MM.1S (cell line): Measurements from ENCODE around the gene LZTS2.

ENCODE experiments used
- DNase-seq: peaks from one replicate; pipeline ENCODE4 v3.0.0-alpha.2; 2015
- H2AFZ ChIP-seq: fragments of 300-600 bp; sonication (generic); 2 replicates; pipeline ENCODE4 v1.6.0; 2016; ENCODE audit warnings: antibody characterized with exemption, low read length
- H3F3A ChIP-seq: fragments of 300-600 bp; sonication (generic); 2 replicates; pipeline ENCODE4 v1.6.1; 2016; ENCODE audit warnings: mild to moderate bottlenecking, antibody characterized with exemption, low read length, moderate library complexity, mixed read lengths; ENCODE audit not compliant: insufficient read depth
- H3K27ac ChIP-seq: fragments of 300-600 bp; sonication (generic); 2 replicates; pipeline ENCODE4 v1.5.1; 2016; ENCODE audit warnings: mild to moderate bottlenecking, low read length
- H3K27me3 ChIP-seq: fragments of 300-600 bp; sonication (generic); replicated peaks from 2 replicates; pipeline ENCODE4 v1.6.0; 2016; ENCODE audit warnings: low read length; ENCODE audit not compliant: insufficient read depth
- H3K36me3 ChIP-seq: fragments of 300-600 bp; sonication (generic); replicated peaks from 2 replicates; pipeline ENCODE4 v1.6.1; 2016; ENCODE audit warnings: mild to moderate bottlenecking, low read length, mixed read lengths; ENCODE audit not compliant: insufficient read depth
- H3K4me1 ChIP-seq: fragments of 300-600 bp; sonication (generic); 2 replicates; pipeline ENCODE4 v1.6.1; 2016; ENCODE audit warnings: low read length, mixed read lengths
- H3K4me2 ChIP-seq: fragments of 300-600 bp; sonication (generic); 2 replicates; pipeline ENCODE4 v1.6.0; 2016; ENCODE audit warnings: low read depth, low read length
- H3K4me3 ChIP-seq: fragments of 300-600 bp; sonication (generic); 2 replicates; pipeline ENCODE4 v1.5.1; 2016; ENCODE audit warnings: low read length, mixed read lengths
- H3K79me2 ChIP-seq: fragments of 300-600 bp; sonication (generic); 2 replicates; pipeline ENCODE4 v1.6.1; 2016; ENCODE audit warnings: mixed run types, low read length, mixed read lengths
- H3K9ac ChIP-seq: fragments of 300-600 bp; sonication (generic); 2 replicates; pipeline ENCODE4 v1.6.1; 2016; ENCODE audit warnings: low read length, mixed read lengths
- H3K9me2 ChIP-seq: fragments of 300-600 bp; sonication (generic); replicated peaks from 2 replicates; pipeline ENCODE4 v1.6.1; 2016; ENCODE audit warnings: mild to moderate bottlenecking, low read length, mixed read lengths; ENCODE audit not compliant: insufficient read depth
- H3K9me3 ChIP-seq: fragments of 300-600 bp; sonication (generic); replicated peaks from 2 replicates; pipeline ENCODE4 v1.6.1; 2016; ENCODE audit warnings: mild to moderate bottlenecking, low read length, mixed read lengths; ENCODE audit not compliant: insufficient read depth
- H4K20me1 ChIP-seq: fragments of 300-600 bp; sonication (generic); 2 replicates; pipeline ENCODE4 v1.6.1; 2016; ENCODE audit warnings: mild to moderate bottlenecking, low read length, moderate library complexity, mixed read lengths; ENCODE audit not compliant: insufficient read depth
- CTCF ChIP-seq: fragments of 300-600 bp; sonication (generic); IDR thresholded peaks from 2 replicates; pipeline ENCODE4 v1.5.1; 2016; ENCODE audit warnings: antibody characterized with exemption, low read length, mixed read lengths
- EZH2 ChIP-seq: fragments of 300-600 bp; sonication (generic); optimal IDR thresholded peaks from 2 replicates; pipeline ENCODE3; 2017; ENCODE audit warnings: low read depth, mild to moderate bottlenecking, antibody characterized with exemption, low read length, mixed read lengths
- EZH2phosphoT487 ChIP-seq: fragments of 300-600 bp; sonication (generic); IDR thresholded peaks from 2 replicates; pipeline ENCODE4 v1.6.1; 2018; ENCODE audit warnings: antibody characterized with exemption, low read length

LZTS2 gene

GRCh38 chr10:100984672-100985177 is 14.9 kb upstream of the LZTS2 start:
- H3K27ac ChIP-seq: no peak overlapping the region
- no peaks in the 10 kb centered on the region for H3K36me3 ChIP-seq
- peaks cover 41% of the 10 kb centered on the region for H3K79me2 ChIP-seq
- peak; percentile 4 for DNase-seq
- no peaks in the 10 kb centered on the region for H3K9me2 ChIP-seq
- 0 out of 2 replicates have a peak, but pooled peaks cover 4% of the 10 kb centered on the region for H3F3A ChIP-seq
- TF ChIP-seq EZH2phosphoT487 (no peak), CTCF (no peak), EZH2 (no peak)
- H3K9me3 ChIP-seq: no peaks in the 10 kb centered on the region
- H2AFZ ChIP-seq: no peak overlapping the region
- H3K27me3 ChIP-seq: no peaks in the 10 kb centered on the region
- H3K4me2 ChIP-seq: no peak overlapping the region
- H3K4me1 ChIP-seq: peaks cover 21% of the 10 kb centered on the region
- H4K20me1 ChIP-seq: no peaks in the 10 kb centered on the region
- no peak overlapping the region for H3K9ac ChIP-seq
- H3K4me3 ChIP-seq: no peak overlapping the region

- Histone ChIP-seq H3K9me3 (no peaks in the 10 kb centered on the region), H3K9me2 (no peaks in the 10 kb centered on the region), H3K79me2 (peaks cover 47% of the 10 kb centered on the region), H2AFZ (no peak overlapping the region), H3K27ac (no peak overlapping the region), H4K20me1 (no peaks in the 10 kb centered on the region), H3F3A (0 out of 2 replicates have a peak, but pooled peaks cover 4% of the 10 kb centered on the region), H3K27me3 (no peaks in the 10 kb centered on the region), H3K4me1 (peaks cover 21% of the 10 kb centered on the region), H3K9ac (no peak overlapping the region), H3K4me2 (no peak overlapping the region), H3K36me3 (0 out of 2 replicates have a peak, but pooled peaks cover under 1% of the 10 kb centered on the region), H3K4me3 (no peak overlapping the region)
- DNase-seq: no peak
- TF ChIP-seq EZH2phosphoT487: no peak
- no peak for TF ChIP-seq CTCF
- no peak for TF ChIP-seq EZH2
These were observed 14.3 kb upstream of the LZTS2 start for GRCh38 chr10:100985336-100985735.

- H3K27ac ChIP-seq: no peak overlapping the region
- H2AFZ ChIP-seq: peak overlapping the region; percentile 100
- peaks cover 8% of the 10 kb centered on the region; the same call in 1 of the 2 replicates for H3K36me3 ChIP-seq
- peak overlapping the region; percentile 100 for H3K4me3 ChIP-seq
- H3K27me3 ChIP-seq: no peaks in the 10 kb centered on the region
- H3K4me2 ChIP-seq: peak overlapping the region; percentile 99
- H3K9me3 ChIP-seq: no peaks in the 10 kb centered on the region
- peak overlapping the region; percentile 83 for H3K9ac ChIP-seq
- H4K20me1 ChIP-seq: no peaks in the 10 kb centered on the region
- peaks cover 58% of the 10 kb centered on the region for H3K79me2 ChIP-seq
- no peaks in the 10 kb centered on the region for H3K9me2 ChIP-seq
- peak; percentile 6 for DNase-seq
- peaks cover 21% of the 10 kb centered on the region for H3K4me1 ChIP-seq
- TF ChIP-seq EZH2phosphoT487 (no peak), CTCF (no peak), EZH2 (no peak)
- 0 out of 2 replicates have a peak, but pooled peaks cover 4% of the 10 kb centered on the region for H3F3A ChIP-seq
These were observed 13.0 kb upstream of the LZTS2 start for GRCh38 chr10:100986623-100986951.
